Activated T-helper 9 cell treated with anti-CD3 and anti-CD28 coated beads, Interleukin-2, amount 50 U/mL, for 16 hours (primary cell): ENCODE data around the gene DOCK1.

Source experiments
- DNase-seq: peaks from one replicate; pipeline ENCODE4 v3.0.0-alpha.2; 2020; ENCODE audit warnings: low read depth

DOCK1 gene

DNA sequence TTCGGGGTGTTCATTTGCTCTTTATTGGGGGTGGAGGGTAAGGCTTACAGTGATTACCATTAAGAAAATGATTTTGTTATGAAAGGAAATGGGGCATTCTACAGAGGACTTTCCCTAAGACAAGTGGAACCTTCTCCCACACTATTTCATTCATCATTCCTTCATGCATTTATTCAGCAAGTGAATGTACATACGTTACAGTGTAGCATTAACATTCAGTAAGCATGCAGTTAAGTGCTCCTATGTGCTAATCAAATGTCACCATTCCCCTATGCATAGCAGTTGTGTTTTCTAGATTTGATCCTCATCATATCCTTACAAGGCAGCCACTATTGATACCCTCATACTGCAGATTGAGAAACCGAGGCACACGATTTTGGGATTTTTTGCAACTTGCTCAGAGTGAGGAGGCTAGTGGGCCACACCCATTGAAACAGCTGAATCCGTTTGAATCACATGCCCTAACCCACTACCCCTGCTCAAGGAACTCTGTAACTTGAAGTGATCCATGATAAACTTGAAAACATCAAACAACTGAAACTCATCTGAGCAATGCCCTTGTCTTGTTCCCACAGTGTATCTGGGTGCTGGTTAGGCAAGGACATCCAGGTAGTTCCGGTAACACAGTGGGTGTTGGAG lies 274.5 kb downstream of the DOCK1 start:
- no peak for DNase-seq

DNA sequence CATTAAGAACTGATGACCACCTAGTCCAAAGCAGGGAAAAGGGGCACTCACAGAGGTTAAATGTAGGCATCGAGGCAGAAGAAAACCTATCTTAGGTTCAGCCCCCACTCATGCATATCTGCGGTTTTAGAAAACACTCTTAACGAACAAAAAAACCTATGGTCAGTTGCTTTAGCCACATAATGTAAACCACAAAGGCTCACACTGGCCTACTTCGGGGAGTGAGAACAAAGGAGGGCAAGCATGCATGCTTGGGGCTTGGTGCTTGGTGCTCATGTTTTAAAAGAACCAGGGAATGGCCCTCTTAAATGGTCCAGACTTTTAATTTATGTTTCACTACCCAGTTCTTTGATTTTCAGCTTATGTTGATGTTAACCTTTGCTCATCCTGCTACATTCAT lies 276.9 kb downstream of the DOCK1 start:
- DNase-seq, result no peak

DNA sequence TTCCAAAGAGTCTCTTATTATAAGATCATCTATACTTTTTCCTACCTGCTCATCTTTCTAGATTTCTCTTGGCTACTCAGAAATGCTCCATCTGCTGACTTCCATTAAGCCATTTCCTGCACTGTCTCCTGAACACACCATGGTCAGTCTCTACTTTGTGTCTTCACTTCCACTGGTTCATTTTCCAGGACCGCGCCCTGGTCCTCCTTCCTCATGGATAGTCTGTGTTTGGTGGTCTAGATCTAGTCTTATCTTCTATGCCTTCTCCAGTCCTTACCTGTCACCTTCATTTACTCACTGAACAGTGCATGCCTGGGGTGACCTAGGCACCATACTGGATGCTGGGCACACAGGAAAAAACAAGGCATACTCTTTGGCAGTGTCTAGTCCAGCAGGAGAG lies 279.4 kb downstream of the DOCK1 start:
- no peak for DNase-seq

DNA sequence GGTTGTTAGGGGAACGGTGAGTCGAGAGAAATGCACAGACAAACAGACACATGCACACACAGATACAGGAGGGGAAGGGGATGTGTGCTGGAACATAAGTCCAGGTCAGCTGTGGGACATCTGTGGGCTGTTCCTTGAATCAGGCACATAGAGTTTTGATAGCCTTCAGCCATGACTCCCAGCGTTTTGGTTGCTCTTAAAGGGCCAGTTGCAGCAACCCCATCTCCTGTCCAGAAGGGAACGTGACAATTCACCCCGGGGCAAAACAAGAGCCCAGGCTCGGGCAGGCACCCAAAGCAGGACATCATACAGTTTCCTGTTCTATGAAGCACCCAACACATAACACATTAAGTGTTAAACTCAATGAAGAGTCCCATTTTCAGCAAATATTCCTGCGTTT lies 281.6 kb downstream of the DOCK1 start:
- DNase-seq, result no peak

DNA sequence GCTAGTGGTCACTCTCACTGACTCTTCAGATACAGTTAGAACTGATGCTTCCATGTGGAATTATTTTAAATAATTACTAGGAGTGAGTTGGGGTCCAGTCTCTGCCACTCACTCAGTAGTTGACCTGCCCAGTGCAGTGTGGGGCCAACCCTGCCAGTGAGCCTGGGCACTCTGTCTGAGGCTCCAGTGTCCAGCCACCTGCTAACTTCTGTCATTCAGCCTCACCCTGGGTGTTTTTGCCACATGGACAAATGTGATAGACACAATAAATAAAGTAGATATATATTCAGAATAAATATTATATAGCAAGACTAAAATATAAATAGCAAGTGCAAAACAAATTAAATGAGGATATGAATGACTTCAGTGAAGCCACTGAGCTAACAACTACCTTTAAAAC lies 284.0 kb downstream of the DOCK1 start:
- no peak for DNase-seq

DNA sequence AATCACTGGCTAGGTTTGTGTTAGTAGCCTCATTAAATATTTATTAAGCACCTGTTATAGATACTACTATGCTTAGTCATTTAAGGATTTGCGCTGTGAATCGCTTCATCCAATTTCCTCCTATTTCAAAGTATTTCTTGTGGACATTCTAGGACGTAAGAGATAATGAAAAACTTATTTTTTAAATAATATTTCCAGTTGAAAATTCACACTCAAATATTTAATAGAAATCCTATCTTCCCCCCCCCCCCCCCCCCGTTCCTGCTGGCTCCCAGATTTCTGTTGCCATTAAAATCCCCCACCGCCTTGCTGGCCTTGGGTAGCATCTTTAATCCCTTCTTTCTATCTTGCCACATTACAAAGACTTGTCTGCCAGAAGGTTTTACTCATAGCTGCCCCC lies 285.2 kb downstream of the DOCK1 start:
- DNase-seq, result no peak

DNA sequence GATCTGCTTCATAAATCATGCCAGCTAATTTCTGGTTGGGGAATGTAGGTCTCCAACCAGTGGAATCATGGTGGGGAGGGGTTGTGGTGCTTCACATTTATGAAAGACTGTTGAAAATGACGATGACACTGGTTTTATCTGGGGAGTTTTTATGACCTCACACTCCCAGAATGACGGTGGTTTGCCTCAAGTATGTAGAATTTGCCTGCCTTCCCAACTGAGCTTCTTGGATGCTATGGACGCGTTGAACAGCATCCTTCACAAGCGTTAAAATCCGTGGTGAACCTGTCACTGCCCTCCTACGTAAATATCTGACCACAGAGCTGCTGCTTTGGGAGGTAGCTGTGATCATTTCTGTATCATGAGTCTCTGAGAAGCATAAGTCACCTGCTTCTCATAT lies 287.9 kb downstream of the DOCK1 start:
- DNase-seq, result no peak

DNA sequence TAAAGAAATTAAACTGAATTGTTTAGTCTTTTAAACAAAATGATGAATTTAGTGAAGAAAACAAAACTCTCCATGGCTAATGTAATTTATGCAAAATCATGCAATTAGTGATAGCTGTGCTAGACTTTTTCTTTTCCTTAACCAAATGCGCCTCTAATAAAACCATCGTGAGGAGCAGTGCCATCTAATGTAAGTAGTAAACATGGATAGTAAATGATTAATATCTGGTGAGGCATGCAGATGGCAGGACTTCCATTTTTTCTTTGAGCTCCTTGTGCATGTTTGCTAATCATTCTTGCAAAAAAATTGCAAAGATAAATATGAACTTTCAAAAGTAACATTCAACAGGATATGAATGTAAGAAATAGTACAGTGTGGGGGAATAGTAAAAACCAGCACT lies 288.9 kb downstream of the DOCK1 start:
- DNase-seq, result no peak

DNA sequence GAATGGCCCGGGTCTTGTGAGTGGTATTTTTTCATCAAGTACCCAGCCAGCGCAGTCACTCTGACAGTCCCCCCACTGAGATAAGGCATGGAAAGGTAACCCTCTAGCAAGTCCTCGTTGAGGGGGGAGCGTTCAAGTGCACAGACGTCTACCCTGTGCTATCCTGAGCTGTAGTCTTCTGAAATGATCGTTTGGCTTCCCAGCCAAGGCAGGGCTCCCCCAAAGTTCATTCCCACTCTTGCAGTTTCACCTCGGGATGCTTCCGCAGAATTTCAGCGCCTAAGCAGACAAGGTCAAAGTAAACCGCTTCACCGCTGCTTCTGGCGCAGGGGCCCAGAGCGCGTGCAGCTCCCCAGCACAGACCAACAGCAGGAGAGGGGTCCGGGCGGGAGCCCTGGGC lies 289.4 kb downstream of the DOCK1 start:
- DNase-seq, result no peak

DNA sequence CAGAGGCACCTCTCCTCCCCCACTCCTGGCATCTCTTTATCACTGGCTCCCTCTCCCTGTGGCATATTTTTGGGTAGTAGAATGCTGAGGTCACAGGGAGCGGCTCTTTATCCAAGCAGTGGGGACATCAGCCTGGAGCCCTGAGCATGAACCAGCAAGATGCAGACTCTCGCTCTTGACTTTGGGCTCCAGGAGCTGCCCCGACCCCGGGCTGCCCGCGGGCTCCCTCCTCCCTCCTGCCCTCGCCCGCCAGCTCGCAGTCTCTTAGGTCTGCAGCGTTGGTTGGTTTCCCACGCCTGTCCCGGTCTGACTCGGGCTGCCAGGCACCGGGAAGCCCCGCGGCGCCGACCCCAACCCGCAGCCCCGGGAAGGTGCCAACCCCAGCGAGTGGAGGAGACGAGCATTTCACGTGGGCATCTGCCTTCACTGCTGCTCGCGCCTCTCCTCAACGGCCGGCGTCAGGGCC lies 289.8 kb downstream of the DOCK1 start:
- no peak for DNase-seq

DNA sequence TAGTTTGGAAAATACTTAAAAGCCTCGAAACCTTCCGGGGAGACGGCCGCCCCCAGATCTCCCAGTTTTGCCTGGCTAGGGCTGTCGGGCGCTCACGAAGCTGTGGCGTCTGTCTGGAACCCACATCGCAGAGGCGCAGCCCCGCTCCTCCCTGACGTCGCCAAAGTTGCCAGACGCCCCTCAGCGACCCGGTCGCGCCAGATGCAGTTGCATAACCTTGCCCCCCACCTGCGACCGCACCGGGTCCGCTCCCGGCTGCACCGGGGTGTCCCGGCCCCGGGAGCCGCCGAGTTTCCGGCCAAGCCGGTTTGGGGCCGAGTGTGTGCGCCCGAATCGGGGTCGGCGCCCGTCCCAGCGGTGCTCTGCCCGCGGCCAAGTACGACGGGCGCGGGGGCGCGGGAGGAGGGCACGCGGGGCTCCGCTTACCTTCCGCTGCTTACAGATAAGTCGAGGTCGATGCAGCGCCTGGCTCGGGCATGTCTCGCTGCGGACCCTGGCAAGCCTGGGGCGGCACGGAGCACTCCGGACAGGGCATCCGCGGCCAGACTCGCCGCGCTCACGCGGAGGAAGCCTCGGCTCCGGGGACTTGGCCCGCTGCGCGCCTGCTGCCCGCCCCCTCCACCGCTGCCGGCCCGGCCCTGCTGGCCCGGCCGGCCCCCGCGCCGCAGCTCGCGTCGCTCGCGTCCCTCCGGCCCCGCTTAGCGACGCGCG lies 290.5 kb downstream of the DOCK1 start:
- DNase-seq, result no peak

DNA sequence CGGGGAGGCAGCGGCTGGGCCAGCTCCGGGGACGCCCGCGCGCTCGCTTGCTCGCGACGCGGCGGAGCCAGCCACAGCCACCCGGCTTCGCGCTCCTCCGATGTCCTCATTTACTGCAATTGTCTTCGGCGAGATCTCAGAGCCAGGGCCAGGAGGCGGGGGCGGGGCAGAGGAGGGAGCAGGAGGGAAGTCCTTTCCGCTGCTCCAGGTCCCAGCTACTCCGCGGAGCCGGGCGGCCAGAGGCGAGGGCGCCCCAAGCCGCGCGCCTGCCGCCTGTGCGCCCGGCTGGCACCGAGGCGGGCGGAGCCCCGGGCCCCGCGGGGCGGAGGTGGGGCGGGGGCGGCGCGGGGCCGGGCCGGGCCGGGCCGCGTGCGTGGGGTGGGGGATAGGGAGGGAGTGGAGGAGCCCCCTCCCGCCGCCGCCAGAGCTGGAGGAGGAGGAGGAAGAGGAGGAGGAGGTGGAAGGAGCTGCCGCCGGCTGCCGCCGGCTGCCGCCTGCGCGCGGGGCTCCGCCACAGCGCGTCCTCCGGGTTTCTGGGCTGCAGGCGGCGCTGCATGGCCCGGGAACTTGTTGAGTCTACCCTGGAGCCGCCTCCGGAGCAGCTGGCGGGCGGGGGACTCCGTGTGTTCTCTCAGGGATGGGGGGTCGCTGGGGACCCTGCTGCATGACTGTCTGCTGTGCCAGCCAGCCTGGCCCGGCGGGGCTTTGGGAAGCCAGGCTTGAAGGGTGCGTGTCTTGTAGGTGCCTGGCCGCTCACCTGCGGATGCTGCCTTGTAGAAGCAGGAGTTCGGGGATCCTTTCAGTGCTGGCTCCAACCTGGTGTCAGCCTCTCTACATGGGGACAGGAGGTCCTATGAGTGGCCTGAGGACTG lies 291.3 kb downstream of the DOCK1 start, which contains the start of gene INSYN2A:
TSS of gene INSYN2A (minus strand) at position 310 of the 872 bp plus-strand sequence. CDS start 20,196 bp downstream, outside the sequence.
- no peak for DNase-seq

DNA sequence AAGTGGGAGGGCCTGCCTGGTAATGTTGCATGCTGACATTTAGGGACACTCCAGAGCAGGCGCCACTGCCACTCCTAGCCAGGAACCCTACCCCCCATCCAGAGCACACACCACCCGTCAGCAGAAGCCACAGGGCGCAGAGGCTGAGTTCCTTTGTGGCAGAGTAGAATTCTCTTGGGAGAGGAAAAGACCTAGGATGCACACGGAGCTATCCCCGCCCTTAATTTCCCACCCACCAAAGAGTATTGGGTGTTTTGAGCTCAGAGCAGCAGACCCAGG lies 291.9 kb downstream of the DOCK1 start:
- no peak for DNase-seq

DNA sequence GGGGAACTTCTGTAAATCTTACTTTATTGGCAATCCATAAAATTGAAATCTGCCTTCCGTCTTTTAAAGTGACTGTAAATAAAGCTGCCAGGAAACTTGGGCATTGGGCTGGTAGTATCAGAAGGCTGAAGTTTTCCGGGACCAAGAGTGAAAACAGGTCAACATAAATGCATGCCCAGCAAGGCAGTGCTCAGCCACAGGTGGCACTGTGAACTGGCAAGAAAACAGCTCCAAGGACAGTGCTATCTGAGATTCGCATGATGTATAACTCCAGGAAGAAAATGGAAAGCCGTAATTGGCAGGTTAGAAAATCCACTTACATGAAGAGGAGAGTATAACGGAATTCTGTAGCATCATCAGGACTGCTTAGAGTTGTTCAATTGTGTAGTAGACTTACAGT lies 293.1 kb downstream of the DOCK1 start:
- DNase-seq, result no peak

DNA sequence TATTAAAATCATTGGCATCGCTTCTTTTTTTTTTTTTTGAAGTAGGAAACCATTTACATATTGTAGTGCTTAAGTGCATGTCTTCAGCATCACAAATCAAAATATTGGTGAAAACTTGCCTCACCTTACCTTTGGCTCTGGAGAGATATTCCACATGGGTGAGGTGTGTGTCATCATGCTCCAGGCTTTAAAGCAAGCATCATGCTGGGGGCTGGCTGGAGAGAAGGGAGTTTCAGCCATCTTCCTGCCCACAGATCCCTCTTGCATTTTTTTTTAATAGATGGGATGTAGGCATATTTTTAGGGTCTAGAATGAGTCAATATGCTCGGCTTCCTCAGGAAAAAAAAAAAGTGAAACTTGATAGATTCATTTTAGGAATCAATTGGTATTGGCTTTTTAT lies 293.5 kb downstream of the DOCK1 start:
- DNase-seq, result no peak

DNA sequence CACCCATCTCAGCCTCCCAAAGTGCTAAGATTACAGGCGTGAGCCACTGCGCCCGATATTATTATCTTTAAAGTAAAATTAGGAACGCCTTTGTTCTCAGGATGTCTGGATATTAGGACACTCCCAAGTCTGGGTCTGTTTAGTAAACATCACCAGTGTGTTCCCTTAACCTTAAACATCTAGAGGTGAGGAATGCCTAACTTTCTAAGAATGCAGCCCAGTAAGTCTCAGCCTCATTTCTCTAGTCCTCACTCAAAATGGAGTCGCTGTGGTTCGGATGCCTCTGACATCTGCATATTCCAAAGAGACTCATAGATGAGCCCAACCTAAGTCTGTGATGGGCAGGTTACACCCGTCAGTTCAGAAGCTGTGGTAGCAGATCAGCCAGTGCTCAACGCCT lies 295.4 kb downstream of the DOCK1 start:
- DNase-seq, result no peak

DNA sequence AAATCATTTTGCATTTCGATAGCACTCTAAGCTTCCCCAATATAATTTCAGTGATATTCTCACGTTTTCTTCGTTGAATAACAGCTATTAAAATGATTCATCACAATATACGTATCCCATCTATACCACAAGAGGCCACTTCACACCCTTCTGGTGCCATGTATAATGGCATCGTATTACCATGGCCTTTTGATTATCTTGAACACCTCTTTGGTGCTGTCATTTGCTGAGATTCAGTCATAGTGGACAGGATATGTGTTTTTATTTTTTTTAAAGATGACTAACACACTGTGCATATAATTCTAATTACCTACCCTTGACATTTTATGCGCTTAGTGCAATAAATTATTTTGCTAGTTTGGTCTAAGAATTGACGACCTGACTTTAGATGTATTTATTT lies 297.8 kb downstream of the DOCK1 start:
- no peak for DNase-seq

DNA sequence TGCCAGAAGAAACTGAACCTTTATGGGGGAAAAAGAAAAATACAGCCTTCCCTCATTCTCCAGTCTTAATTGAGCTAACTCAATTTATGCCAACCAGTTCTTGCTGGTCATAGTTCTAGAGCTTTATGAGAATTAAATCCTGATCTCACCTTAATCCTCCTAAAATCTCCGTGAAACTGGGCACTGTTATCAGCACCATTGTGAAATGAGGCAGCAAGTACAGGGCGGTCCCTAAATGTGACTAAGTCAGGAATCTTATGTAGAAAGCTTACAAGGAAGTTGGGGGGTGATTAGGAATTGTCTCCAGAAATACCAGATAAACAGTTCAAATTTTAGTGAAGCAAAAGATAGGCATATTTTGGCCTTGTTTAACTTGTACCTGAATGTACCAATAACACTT lies 301.9 kb downstream of the DOCK1 start:
- no peak for DNase-seq

DNA sequence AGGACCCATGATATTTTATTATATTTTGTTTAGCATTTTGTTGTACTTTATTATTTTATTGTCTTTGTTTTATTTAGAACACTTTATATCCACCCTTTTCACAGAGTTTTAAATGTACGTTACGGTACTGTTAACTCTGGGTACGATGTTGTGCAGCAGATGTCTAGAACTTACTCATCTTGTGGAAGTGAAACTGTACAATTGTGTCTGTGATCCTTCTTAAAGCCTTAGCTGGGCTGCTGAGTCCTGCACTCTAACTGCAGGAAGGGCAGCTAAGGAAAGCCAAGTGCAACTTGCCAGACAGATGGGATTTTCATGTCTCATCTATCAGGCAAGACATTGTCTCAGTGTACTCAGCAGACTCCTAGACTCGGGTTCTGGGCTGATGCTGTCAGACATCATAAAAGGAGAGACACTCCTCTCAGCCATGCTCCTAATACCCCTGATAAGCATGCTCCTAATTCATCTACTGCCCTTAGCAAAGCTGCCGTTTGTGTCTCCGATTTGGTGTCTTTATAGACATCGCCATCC lies 305.8 kb downstream of the DOCK1 start:
- DNase-seq, result no peak

DNA sequence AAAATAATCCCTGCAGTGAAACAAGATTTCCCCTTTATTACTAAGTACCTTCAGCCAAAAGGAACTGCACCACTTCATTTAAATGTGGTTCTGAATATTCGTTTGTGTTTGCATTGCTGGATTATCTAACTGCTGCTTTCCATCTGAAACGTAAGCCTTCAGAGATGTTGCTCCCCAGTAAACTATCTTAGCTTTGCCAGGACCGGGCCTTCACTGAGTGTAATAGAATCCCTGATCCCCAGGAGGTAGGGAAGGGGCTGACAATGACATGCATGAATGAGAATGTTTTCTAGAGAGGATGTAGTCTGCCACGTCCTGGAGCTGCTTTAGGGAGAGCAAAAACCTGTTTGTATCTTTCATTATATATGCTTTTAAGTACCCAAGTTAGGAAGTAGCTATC lies 310.6 kb downstream of the DOCK1 start:
- DNase-seq, result no peak

DNA sequence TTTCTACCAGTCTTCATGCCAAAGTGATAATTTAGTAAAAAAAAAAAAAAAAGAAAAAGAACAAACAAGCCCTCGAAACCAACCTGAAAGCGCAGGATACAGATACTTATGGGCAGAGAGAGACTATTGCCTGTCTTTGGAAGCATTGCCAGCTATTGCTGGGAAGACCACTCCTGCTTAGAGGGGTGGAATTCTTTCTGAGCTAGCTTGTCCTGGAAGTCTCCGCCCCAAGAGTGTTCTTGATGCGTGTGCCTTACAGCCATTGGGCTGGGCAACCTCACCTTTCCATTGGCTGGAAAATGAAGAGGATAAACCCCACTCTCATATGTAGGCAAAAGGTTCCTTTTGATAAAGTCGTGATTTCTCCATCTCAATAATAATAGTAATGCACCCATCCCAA lies 311.0 kb downstream of the DOCK1 start:
- no peak for DNase-seq

DNA sequence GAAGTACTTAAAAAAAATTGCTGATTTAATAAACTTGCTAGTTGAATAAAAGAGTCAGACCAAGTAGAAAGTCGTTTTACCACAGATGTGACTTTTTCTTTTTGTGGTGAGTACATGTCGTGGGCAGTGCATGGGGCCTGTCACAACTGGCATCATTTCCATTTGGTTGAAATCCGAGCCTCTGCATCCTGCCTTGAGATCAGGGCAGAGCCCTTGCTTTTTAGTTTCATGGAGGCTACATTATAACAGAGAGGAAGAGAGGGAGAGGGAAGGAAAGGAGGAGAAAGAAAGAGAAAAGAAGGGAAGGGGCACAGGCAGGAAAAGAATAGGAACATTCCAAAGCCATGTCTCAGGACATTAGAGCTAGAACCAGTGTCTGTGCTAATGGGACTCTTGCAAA lies 311.6 kb downstream of the DOCK1 start:
- DNase-seq, result no peak

DNA sequence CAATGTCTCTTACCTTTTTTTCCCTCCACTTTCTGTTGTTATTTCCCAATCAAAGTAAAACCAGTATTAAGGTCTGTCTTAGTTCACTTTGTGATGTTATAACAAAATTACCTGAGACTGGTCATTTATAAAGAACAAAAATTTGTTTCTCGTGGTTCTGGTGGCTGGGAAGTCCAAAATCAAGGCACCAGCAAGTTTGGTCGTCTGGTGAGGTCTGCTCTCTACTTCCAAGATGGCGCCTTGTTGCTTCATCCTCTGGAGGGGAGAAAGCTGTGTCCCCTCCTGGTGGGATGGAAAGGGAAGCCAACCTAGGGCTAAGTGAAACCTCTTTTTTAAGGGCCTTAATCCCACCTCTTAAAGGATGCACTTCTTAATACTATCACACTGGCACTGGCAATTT lies 313.4 kb downstream of the DOCK1 start:
- no peak for DNase-seq
